ENCODE measurements around the gene RAB36. TPM values are rescaled to one million over a fixed set of nuclear protein-coding genes. Genes with fewer than 3 reads are reported as not detected.

Gene RAB36
- total RNA-seq, 1 donor from 2014 or later, result 1.7 TPM

DNA sequence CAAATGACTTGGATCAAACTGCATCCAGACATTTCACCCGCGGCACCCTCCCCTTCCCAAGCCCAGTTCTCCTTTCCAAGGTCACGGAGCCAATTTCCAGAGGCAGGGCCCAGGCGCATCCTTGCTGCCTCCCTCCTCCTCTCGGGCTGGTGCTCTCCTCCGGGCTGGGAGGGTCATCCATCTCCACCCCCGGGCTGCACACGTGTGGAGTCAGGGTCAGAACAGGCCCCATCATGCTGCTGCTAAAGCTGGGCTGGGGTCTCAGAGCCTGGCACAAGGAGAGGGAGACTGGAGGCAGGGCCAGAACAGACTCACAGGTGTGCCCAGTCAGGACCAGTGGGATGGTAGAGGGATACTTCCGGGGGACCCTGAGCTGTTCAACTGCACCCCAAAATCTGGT lies 17.5 kb upstream of the RAB36 start:
- TF ChIP-seq, protein P1, sequence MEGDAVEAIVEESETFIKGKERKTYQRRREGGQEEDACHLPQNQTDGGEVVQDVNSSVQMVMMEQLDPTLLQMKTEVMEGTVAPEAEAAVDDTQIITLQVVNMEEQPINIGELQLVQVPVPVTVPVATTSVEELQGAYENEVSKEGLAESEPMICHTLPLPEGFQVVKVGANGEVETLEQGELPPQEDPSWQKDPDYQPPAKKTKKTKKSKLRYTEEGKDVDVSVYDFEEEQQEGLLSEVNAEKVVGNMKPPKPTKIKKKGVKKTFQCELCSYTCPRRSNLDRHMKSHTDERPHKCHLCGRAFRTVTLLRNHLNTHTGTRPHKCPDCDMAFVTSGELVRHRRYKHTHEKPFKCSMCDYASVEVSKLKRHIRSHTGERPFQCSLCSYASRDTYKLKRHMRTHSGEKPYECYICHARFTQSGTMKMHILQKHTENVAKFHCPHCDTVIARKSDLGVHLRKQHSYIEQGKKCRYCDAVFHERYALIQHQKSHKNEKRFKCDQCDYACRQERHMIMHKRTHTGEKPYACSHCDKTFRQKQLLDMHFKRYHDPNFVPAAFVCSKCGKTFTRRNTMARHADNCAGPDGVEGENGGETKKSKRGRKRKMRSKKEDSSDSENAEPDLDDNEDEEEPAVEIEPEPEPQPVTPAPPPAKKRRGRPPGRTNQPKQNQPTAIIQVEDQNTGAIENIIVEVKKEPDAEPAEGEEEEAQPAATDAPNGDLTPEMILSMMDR (IDR thresholded peaks at IDR 0.05), result no peak
- CTCF ChIA-PET, result interaction anchor here (0.7 to 10.8 kb wide), 15 partner anchors 8 to 318 kb away, joined by 3 to 265 read pairs (median 5); partner anchors contain the start of genes GNAZ and RSPH14
- Mint-ChIP-seq H3K27me3 (no peaks in the 10 kb centered on the region), H3K36me3 (ENCODE audit: low read depth) (peaks cover 5% of the 10 kb centered on the region), H3K4me1 (peaks cover 4% of the 10 kb centered on the region), H3K4me3 (no peak overlapping the region), H3K9me3 (no peaks in the 10 kb centered on the region), H3K27ac (no peak overlapping the region)
- POLR2A ChIA-PET, result interaction anchor here (1.5 kb wide), 1 partner anchor 168 kb away, joined by 10 read pairs; no protein-coding TSS in a partner anchor
- intact Hi-C loops (cut with micrococcal nuclease), result loop anchor here (1.0 to 5.0 kb wide), 5 partner anchors 47 to 259 kb away; no protein-coding TSS in a partner anchor
- DNase-seq (no peak), ATAC-seq (ENCODE audit: low read depth) (no peak)

DNA sequence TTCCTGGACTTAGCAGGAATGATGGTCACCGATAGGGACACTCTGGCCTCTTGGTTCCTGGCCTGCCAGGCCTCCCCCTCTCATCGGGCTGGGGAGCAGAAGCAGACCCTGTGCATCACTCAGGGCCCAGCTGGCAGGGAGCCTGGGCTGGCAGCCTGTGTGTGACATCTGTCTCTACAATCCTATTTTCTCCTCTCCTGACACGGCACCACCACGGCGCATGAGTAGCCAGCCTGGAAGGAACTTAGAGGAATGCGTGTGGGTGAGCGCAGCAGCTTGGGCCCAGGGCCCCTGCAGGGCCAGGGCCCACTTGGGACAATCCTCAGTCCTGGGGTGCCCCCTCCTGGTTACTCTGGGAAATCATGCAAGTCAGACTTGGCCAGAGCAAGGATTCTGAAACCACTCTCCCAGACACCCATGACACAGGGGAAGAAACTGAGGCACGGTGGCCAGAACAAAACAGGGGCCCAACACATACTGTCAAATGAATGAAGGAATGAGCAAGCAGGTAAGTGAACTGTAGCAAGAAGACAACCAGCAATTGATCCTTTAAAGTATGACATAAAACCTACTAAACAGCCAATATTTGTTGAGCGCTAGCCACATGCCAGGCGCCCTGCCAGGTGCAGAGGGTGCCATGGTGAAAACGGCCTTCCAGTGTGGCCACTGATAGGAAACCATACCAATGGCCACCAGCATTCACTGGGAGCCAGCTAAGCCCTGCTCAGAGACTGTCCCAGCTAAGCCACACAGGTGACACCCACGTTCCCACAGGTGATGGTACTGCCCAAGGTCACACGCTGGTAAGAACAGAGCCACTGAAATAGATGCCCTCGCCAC lies 16.8 kb upstream of the RAB36 start:
- Mint-ChIP-seq H3K27ac (no peak overlapping the region), H3K27me3 (no peaks in the 10 kb centered on the region), H3K4me3 (no peak overlapping the region), H3K9me3 (no peaks in the 10 kb centered on the region), H3K4me1 (peaks cover 4% of the 10 kb centered on the region), H3K36me3 (ENCODE audit: low read depth) (peaks cover 1% of the 10 kb centered on the region)
- intact Hi-C loops (cut with micrococcal nuclease), result loop anchor here (1.0 to 5.0 kb wide), 5 partner anchors 46 to 258 kb away; no protein-coding TSS in a partner anchor
- CTCF ChIA-PET, result interaction anchor here (0.7 to 10.8 kb wide), 16 partner anchors 9 to 319 kb away, joined by 3 to 265 read pairs (median 5); partner anchors contain the start of genes GNAZ and RSPH14
- ATAC-seq (ENCODE audit: low read depth) (peak; percentile 99), DNase-seq (peak; percentile 64)
- POLR2A ChIA-PET, result interaction anchor here (1.5 kb wide), 1 partner anchor 169 kb away, joined by 10 read pairs; no protein-coding TSS in a partner anchor
- TF ChIP-seq, protein P1 (IDR thresholded peaks at IDR 0.05), result no peak

DNA sequence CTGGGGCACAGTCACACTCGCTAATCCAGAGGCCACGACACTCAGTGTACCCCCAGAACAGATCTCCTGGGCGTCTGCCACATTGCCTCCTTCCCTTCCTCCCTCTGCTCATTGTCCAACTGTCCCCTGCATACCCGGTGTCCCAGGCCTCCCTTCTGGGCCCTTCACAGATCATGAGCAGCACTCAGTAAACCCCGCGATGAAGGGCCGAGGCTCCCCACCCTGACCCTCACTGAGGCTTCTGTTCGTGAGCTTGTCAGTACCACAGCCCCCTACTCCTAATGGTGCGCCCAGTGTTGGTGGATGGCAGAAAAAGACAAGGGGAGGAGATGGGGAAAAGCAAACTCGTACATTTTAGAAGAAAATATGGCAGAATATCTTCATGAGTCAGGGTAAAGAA lies 16.1 kb upstream of the RAB36 start:
- TF ChIP-seq, protein P1 (IDR thresholded peaks at IDR 0.05), result no peak
- no peaks in the 10 kb centered on the region for H3K9me3 Mint-ChIP-seq
- H3K36me3 Mint-ChIP-seq (ENCODE audit: low read depth), result no peaks in the 10 kb centered on the region
- ATAC-seq (ENCODE audit: low read depth), result no peak
- intact Hi-C loops (cut with micrococcal nuclease), result loop anchor here (5.0 kb wide), 1 partner anchor 153 kb away; no protein-coding TSS in a partner anchor
- ChIA-PET POLR2A (no interaction called here), CTCF (interaction anchor here (0.7 to 10.8 kb wide), 8 partner anchors 9 to 257 kb away, joined by 3 to 265 read pairs (median 6); partner anchors contain the start of gene RSPH14)
- DNase-seq, result no peak
- H3K4me3 Mint-ChIP-seq, result no peak overlapping the region
- H3K27ac Mint-ChIP-seq, result no peak overlapping the region
- peaks cover 4% of the 10 kb centered on the region for H3K4me1 Mint-ChIP-seq
- no peaks in the 10 kb centered on the region for H3K27me3 Mint-ChIP-seq

DNA sequence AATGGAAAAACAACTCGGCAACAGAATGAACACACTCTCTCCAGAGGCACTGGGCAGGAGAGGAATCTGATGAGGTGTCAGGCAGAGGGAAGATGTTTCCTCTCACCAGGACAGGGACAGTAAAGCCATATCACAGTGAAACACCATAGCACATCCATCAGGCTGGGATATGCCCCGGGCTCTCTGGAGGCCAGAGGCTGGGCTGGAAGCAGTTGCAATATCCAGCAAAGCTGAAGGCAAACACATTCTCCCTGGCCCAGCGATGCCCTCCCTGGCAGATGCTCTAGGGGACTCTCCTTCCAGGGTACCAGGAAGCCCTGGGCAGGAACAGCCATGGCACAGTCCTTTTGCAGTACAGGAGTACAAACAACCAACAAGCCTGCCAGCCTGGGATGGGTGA lies 14.6 kb upstream of the RAB36 start:
- H3K27ac Mint-ChIP-seq, result no peak overlapping the region
- H3K9me3 Mint-ChIP-seq, result no peaks in the 10 kb centered on the region
- ChIA-PET CTCF (interaction anchor here (10.8 kb wide), 1 partner anchor 173 kb away, joined by 265 read pairs; no protein-coding TSS in a partner anchor), POLR2A (no interaction called here)
- no peaks in the 10 kb centered on the region for H3K36me3 Mint-ChIP-seq (ENCODE audit: low read depth)
- H3K27me3 Mint-ChIP-seq, result no peaks in the 10 kb centered on the region
- ATAC-seq (ENCODE audit: low read depth) (no peak), DNase-seq (no peak)
- intact Hi-C loops (cut with micrococcal nuclease), result no loop called here
- TF ChIP-seq, protein P1 (IDR thresholded peaks at IDR 0.05), result no peak
- no peak overlapping the region for H3K4me3 Mint-ChIP-seq
- peaks cover 4% of the 10 kb centered on the region for H3K4me1 Mint-ChIP-seq

DNA sequence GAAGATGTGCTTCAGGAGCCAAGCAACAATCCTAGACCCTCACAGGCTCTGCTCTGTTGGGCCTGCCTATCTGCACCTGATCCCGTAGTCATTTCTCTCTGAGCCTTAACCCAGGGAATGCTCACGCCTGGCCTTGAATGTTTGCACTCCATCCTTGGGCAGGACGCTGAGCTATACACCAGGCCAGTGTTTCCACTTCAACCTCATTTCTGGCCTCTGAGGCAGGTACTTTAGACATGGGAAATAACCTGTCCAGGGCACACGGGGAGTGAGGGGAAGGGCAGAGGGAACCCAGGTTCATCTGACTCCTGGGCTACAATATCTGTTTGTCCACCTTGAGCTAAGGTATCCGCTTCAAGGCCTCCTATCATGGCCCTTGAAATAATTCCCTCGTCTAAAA lies 13.3 kb upstream of the RAB36 start:
- DNase-seq, result no peak

More for the DNA sequence above, 13.3 kb upstream of the RAB36 start:
- TF ChIP-seq, protein P1 (IDR thresholded peaks at IDR 0.05), result no peak
- H3K4me3 Mint-ChIP-seq, result no peak overlapping the region
- intact Hi-C loops (cut with micrococcal nuclease), result no loop called here
- H3K4me1 Mint-ChIP-seq, result peaks cover 11% of the 10 kb centered on the region
- H3K36me3 Mint-ChIP-seq (ENCODE audit: low read depth), result no peaks in the 10 kb centered on the region
- no peak for ATAC-seq (ENCODE audit: low read depth)
- H3K27me3 Mint-ChIP-seq, result no peaks in the 10 kb centered on the region
- no peak overlapping the region for H3K27ac Mint-ChIP-seq
- CTCF ChIA-PET, result interaction anchor here (0.7 to 10.8 kb wide), 3 partner anchors 12 to 174 kb away, joined by 3 to 265 read pairs (median 4); no protein-coding TSS in a partner anchor
- POLR2A ChIA-PET, result no interaction called here
- no peaks in the 10 kb centered on the region for H3K9me3 Mint-ChIP-seq
